Body of pancreas (tissue), 4 donors: ENCODE data around the gene ARID1B. TPM values are rescaled to one million over a fixed set of nuclear protein-coding genes. Genes with fewer than 3 reads are reported as not detected.

Experiments used
- ATAC-seq: fragments of 150-250 bp; one replicate; pipeline ENCODE4 v1.9.1; 2016
- DNase-seq, 4 donors: peaks; one replicate each; pipeline ENCODE4 v3.0.0-alpha.2; 2019
- H3K27ac ChIP-seq, 4 donors: fragments of 200-600 bp; sonication (generic); 1 replicate in 3 of 4; 2 replicates in 1 of 4; pipeline versions ENCODE4 v1.5.1 to v1.6.1; 2016 to 2019; ENCODE audit warnings: mild to moderate bottlenecking in 1 of 4, mixed read lengths in 1 of 4, moderate library complexity in 1 of 4
- H3K27me3 ChIP-seq, 2 donors: fragments of 200-600 bp; sonication (generic); one replicate each; pipeline ENCODE4 v1.6.0; 2016; ENCODE audit warnings: mild to moderate bottlenecking in 1 of 2
- H3K36me3 ChIP-seq, 2 donors: fragments of 200-600 bp; sonication (generic); replicated peaks in 1 of 2; 2 replicates each; pipeline ENCODE4 v1.5.1; 2016; ENCODE audit warnings: low read depth in 2 of 2; ENCODE audit not compliant: insufficient read depth in 1 of 2
- H3K4me1 ChIP-seq: fragments of 200-600 bp; sonication (generic); one replicate; pipeline ENCODE4 v1.6.0; 2016
- H3K4me3 ChIP-seq, 2 donors: fragments of 200-600 bp; sonication (generic); 1 replicate in 1 of 2; 2 replicates in 1 of 2; pipeline ENCODE4 v1.5.1; 2016 to 2019
- H3K9me3 ChIP-seq, 3 donors: fragments of 200-600 bp; sonication (generic); 1 replicate in 2 of 3; 2 replicates in 1 of 3; pipeline ENCODE4 v1.5.1; 2016
- CTCF ChIP-seq, 7 experiments: fragments of 450-650 bp in 4 of 7; fragments of 200-600 bp in 3 of 7; sonication (generic) in 3 of 7; IDR thresholded peaks; one replicate each; pipeline ENCODE4 v1.5.1; 2016 to 2019; ENCODE audit warnings: antibody characterized with exemption in 7 of 7
- POLR2A ChIP-seq, 3 donors: fragments of 450-650 bp; IDR thresholded peaks; one replicate each; pipeline ENCODE4 v1.6.1; 2016; ENCODE audit warnings: antibody characterized with exemption in 3 of 3, mild to moderate bottlenecking in 2 of 3
- WGBS, 2 donors: methylation state at CpG; one replicate each; pipeline ENCODE4 v1.1.5; 2017; 5-methylcytosine and 5-hydroxymethylcytosine counted together
- intact Hi-C: fragments of 100-400 bp; cut with DNase I; formaldehyde crosslinking; loops from one replicate; pipeline ENCODE4 v1.15.1; 2023
- total RNA-seq, 2 donors: library from RNA; depleted of rRNA; stranded (reverse); fragments of >200 nt; gene quantifications; one replicate each; pipeline ENCODE4 v1.1.0, GENCODE V29; 2016

The ARID1B gene
- total RNA-seq, 2 donors from 2014 or later: 71.5 to 85.1 TPM

DNA sequence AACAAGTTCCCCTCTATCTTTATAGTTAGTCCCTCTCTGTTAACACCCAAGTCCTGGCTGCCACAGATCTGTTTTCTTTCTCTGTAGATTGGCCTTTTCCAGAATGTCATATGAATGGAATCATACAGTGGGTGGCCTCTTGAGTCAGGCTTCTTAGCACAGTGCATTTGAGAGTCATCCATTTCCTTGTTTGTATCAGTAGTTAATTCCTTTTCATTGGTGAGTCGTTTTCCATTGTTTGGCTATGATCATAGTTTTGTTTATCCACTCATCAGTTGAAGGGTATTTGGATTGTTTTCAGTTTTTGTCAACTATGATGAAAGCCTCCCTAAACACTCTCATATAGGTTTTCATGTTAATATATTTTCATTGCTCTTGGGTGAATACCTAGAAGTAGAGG is 248.3 kb downstream of the ARID1B start:
- Histone ChIP-seq H3K4me3 (no peak overlapping the region), H3K27me3 (no peaks in the 10 kb centered on the region), H3K9me3 (no peaks in the 10 kb centered on the region), H3K27ac (no peak overlapping the region), H3K36me3 (no peaks in the 10 kb centered on the region), H3K4me1 (peaks cover 12% of the 10 kb centered on the region)
- intact Hi-C loops: no loop called here
- DNase-seq: no peak
- ATAC-seq: no peak
- TF ChIP-seq CTCF (IDR thresholded peaks at IDR 0.05) (no peak), POLR2A (IDR thresholded peaks at IDR 0.05) (no peak)
- 48 to 67% methylated on average over 1 of the region's 1 CpG for WGBS, 2 donors

- peaks cover 13% of the 10 kb centered on the region for H3K4me1 ChIP-seq
- no peak for ATAC-seq
- TF ChIP-seq POLR2A (IDR thresholded peaks at IDR 0.05) (no peak), CTCF (IDR thresholded peaks at IDR 0.05) (no peak)
- intact Hi-C loops: no loop called here
- no peaks in the 10 kb centered on the region for H3K9me3 ChIP-seq
- H3K27me3 ChIP-seq: no peaks in the 10 kb centered on the region
- WGBS, 2 donors: 93 to 94% methylated on average over 1 to 4 of the region's 4 CpGs
- H3K27ac ChIP-seq: no peak overlapping the region
- H3K36me3 ChIP-seq: no peaks in the 10 kb centered on the region
- no peak for DNase-seq
- no peak overlapping the region for H3K4me3 ChIP-seq
Observed at GRCh38 chr6:157029980-157030690, 253.0 kb downstream of the ARID1B start.

- no peak for TF ChIP-seq POLR2A (IDR thresholded peaks at IDR 0.05)
- no peak for TF ChIP-seq CTCF (IDR thresholded peaks at IDR 0.05)
- H3K4me1 ChIP-seq: peaks cover 18% of the 10 kb centered on the region
- intact Hi-C loops: no loop called here
- no peaks in the 10 kb centered on the region for H3K27me3 ChIP-seq
- H3K27ac ChIP-seq: no peak overlapping the region
- WGBS, 2 donors: 54 to 56% methylated on average over 10 of the region's 10 CpGs
- DNase-seq: peak in 1 of 4 donors; percentile 27
- H3K9me3 ChIP-seq: no peaks in the 10 kb centered on the region
- H3K4me3 ChIP-seq: no peak overlapping the region
- no peaks in the 10 kb centered on the region for H3K36me3 ChIP-seq
- ATAC-seq: peak; percentile 69
Observed at GRCh38 chr6:157030755-157031154, 253.6 kb downstream of the ARID1B start.

DNA sequence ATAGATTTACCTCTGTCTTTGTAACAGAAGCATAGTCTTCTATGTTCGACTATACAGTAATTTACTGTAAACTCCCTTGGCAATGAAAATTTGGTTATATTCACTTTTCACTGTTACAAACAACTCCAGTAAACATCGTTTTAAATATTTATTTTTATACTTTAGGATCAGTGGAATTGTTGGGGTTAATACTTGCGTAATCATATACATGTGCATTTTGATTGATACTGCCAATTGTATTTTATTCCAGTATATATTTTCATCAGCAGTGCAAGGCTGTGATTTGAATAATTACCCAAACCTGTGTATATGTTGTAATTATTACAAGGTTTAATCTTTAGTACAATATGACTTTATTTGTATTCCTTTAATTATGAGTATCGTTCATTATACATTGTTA is 255.7 kb downstream of the ARID1B start:
- WGBS, 2 donors: 62 to 70% methylated on average over 4 of the region's 4 CpGs
- H3K36me3 ChIP-seq: no peaks in the 10 kb centered on the region
- intact Hi-C loops: no loop called here
- ATAC-seq (no peak), DNase-seq (no peak)
- peaks cover 34% of the 10 kb centered on the region for H3K4me1 ChIP-seq
- no peak overlapping the region for H3K4me3 ChIP-seq
- H3K9me3 ChIP-seq: no peaks in the 10 kb centered on the region
- TF ChIP-seq POLR2A (IDR thresholded peaks at IDR 0.05): no peak
- TF ChIP-seq CTCF (IDR thresholded peaks at IDR 0.05): no peak
- H3K27me3 ChIP-seq: no peaks in the 10 kb centered on the region
- H3K27ac ChIP-seq: no peak overlapping the region
